ENCODE measurements around the gene SOX18. TPM values are rescaled to one million over a fixed set of nuclear protein-coding genes. Genes with fewer than 3 reads are reported as not detected.

The SOX18 gene
- total and polyA plus RNA-seq, 2 of the 13 experiments (the other 11 are each of a cell fraction or from before 2014, with no cell fraction given), result 1.6 to 1.9 TPM

DNA sequence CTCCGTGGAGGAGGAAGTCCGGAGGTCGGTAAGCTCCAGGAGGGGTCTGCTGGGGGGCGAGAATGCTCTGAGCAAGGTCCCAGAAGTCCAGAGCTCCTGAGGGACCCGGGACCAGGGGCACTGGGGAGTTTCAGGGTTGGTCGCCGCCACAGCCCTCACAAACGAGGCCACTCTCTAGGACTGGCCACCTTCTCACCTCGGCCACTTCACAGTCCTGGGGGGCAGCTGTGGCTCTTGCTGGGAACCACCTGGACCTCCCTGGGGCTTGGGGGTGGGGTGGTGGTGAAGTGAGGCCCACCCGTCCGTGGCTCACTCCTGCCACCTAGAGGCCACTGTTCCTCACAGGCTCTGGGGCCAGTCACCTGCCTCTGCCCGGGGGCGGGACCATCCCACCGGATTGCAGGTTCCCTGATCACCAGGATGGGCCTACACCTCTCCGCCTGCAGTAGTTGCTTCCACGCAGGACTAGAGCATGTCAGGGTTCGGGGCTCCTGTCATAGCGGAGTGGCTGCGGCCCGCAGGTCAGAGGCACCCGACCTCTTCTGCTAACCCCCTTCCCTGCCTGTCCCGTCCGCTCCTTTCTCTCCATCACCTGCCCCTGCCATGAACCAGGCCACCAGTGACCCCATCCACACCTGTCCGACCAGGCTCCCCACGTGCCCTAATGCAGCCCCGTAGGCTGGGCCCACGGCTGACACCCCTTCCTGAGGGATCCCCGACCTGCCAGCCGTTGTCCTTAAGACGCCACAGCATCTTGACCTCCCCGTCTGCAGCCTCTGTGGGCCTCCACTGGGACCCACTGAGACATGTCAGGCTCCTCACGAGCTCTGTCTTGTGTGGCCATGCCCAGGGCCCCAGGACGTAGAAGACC, 8.4 kb upstream of the SOX18 start (continued):
- TF ChIP-seq MNT (IDR thresholded peaks at IDR 0.05) (peak; percentile 89), ZNF552 (CRISPR knock-in tag; IDR thresholded peaks at IDR 0.05; ENCODE audit: borderline replicate concordance) (peak; percentile 82; the same call in 1 of the 2 replicates), BRCA1 (CRISPR knock-in tag; IDR thresholded peaks at IDR 0.05) (0 out of 2 replicates have a peak, but pooled peaks have one; percentile 69), TBP (CRISPR knock-in tag; IDR thresholded peaks at IDR 0.05) (0 out of 2 replicates have a peak, but pooled peaks have one; percentile 47), ZFP1 (CRISPR knock-in tag; IDR thresholded peaks at IDR 0.05) (peak; percentile 25; the same call in 1 of the 2 replicates), ZNF740 (CRISPR knock-in tag; IDR thresholded peaks at IDR 0.05) (peak; percentile 85), ZNF143 (CRISPR knock-in tag; IDR thresholded peaks at IDR 0.05) (peak; percentile 70), ZFP37 (CRISPR knock-in tag; IDR thresholded peaks at IDR 0.05; ENCODE audit: borderline replicate concordance) (peak; percentile 66; the same call in 1 of the 2 replicates), DMAP1 (CRISPR knock-in tag; IDR thresholded peaks at IDR 0.05) (no peak; the same call in 1 of the 2 replicates), ZNF609 (CRISPR knock-in tag; IDR thresholded peaks at IDR 0.05; ENCODE audit: borderline replicate concordance) (0 out of 2 replicates have a peak, but pooled peaks have one; percentile 15), PRPF4 (IDR thresholded peaks at IDR 0.05; ENCODE audit: low read depth, low read length, poor library complexity, severe bottlenecking) (no peak), HOXA3 (CRISPR knock-in tag; IDR thresholded peaks at IDR 0.05) (no peak), MAF1 (CRISPR knock-in tag; IDR thresholded peaks at IDR 0.05; ENCODE audit: borderline replicate concordance) (peak; percentile 73; the same call in 1 of the 2 replicates), PAXIP1 (CRISPR knock-in tag; conservative IDR thresholded peaks at IDR 0.05) (peak; percentile 31), ZNF224 (CRISPR knock-in tag; IDR thresholded peaks at IDR 0.05) (peak; percentile 28; the same call in 1 of the 2 replicates), KDM3A (CRISPR knock-in tag; IDR thresholded peaks at IDR 0.05; ENCODE audit: low read depth) (peak; percentile 99), ZNF724P (CRISPR knock-in tag; IDR thresholded peaks at IDR 0.05; ENCODE audit: borderline replicate concordance) (0 out of 2 replicates have a peak, but pooled peaks have one; percentile 71), ZFP90 (CRISPR knock-in tag; IDR thresholded peaks at IDR 0.05; ENCODE audit: borderline replicate concordance) (peak; percentile 91; the same call in 1 of the 2 replicates)

Data from HepG2 (cell line).